Stimulated activated CD8-positive, alpha-beta memory T cell treated with anti-CD3 and anti-CD28 coated beads, Interleukin-4, amount 100 ng/mL, for 48 hours (primary cell): ENCODE data around the gene PPIL6.

Experiments used
- DNase-seq: peaks from one replicate; pipeline ENCODE4 v3.0.0-alpha.2; 2020

Gene PPIL6

GRCh38 chr6:109360281-109360680 is 80.1 kb downstream of the PPIL6 start:
- DNase-seq = no peak

- no peak for DNase-seq
These were observed 81.2 kb downstream of the PPIL6 start for GRCh38 chr6:109359248-109359647.

GRCh38 chr6:109358204-109358603 is 82.2 kb downstream of the PPIL6 start:
- no peak for DNase-seq

GRCh38 chr6:109356237-109356636 is 84.2 kb downstream of the PPIL6 start:
- DNase-seq = no peak

DNA sequence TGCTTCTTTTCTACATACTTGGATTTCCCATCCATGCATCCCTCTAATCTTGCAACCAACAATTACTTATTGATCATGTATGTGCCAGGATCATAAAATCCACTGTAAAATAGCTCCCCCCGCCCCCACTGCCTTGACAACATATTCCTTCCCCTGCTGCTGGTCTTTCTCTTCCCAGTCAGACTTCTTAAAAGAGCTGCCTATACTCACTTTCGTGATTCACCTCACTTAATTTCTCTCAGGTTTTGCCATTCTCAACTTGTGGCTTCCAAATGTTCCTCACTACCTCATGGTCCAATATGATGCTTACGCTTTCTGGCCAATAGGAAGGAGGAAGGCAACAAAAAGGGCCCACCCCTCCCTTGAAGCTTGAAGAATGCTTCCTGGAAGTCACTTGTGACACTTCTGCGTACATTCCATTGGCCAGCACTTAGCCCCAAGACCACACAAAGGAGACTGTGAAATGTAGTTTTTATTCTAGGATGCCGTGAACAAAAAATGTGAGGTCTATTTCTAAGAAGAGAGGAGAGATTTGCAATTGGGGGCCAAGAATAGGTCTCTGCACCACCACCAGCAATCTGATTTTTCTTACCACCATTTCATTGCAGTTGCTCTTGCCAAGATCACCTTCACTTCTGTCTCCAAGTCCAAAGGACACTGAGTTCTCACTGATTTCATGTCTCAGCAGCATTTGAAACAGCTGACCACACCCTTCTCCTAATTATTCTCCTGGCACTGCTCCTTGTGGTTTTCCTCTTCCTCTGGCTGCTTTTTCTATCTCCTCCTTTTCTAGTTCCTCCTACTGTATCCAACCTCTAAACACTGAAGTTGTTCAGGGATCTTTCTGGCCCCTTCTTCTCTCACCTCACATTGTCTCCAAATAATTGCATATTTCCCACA is 88.9 kb downstream of the PPIL6 start:
- no peak for DNase-seq

- DNase-seq = no peak
These were observed 90.9 kb downstream of the PPIL6 start for GRCh38 chr6:109349419-109349987.

GRCh38 chr6:109348226-109348625 is 92.2 kb downstream of the PPIL6 start:
- no peak for DNase-seq

DNA sequence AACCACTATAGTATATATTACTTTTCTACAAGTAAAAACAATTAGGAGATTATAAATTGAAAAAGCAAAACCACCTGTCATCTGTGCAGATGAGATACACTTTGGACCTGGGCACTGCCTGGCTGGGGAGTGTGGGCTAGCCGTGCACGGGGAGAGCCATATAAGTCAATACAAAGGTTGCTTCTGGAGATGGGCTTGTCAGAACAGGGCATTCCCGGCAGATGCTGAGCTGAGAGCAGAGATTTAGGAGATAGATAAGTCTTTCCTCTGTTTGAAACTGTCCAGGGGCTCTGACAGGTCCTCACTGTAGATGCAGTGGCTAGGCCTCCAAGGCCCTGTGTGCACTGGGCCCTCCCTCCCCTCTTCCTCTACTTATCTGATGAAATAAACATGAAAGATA is 92.6 kb downstream of the PPIL6 start:
- no peak for DNase-seq

GRCh38 chr6:109345986-109346385 is 94.4 kb downstream of the PPIL6 start:
- DNase-seq = no peak

DNA sequence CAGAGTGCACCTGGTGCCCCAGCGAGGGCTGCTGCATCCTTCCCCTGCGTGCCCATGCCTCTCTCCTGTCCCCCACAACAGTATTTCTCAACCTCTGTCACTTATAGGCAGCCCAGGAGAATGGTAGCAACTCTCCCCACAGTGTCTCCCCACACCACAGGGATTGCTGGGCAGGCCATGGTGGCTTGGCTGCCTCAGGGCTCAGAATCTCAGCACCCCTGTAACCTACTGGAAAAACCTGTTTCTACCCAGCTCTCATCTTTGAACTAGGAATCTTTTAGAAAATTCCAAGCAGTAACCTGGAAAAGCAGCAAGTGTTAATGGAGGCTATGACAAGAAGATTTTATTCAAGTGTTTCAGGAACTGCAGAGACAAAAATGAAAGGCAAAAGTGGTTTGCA is 96.2 kb downstream of the PPIL6 start:
- no peak for DNase-seq

GRCh38 chr6:109343518-109343917 is 96.9 kb downstream of the PPIL6 start:
- no peak for DNase-seq

GRCh38 chr6:109342911-109343310 is 97.5 kb downstream of the PPIL6 start:
- no peak for DNase-seq

DNA sequence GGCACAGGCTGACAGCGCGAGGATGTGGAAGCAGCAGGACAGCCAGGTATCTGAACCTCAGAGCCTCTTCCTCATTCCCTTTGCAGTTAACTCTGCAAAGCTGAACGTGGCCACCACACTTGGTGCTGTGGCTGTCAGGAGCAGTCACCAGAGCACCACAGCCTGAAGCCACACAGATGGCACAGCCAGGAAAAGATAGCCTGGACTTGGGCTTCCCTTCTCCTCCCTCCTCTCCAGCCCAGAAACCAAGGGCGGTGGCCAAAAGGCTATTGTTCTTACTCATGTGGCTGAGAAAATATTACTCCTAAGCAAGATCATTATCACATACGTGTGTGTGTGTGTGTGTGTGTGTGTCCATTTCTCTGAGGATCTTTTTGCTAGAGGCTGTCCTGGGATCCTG is 97.9 kb downstream of the PPIL6 start:
- DNase-seq = no peak

DNA sequence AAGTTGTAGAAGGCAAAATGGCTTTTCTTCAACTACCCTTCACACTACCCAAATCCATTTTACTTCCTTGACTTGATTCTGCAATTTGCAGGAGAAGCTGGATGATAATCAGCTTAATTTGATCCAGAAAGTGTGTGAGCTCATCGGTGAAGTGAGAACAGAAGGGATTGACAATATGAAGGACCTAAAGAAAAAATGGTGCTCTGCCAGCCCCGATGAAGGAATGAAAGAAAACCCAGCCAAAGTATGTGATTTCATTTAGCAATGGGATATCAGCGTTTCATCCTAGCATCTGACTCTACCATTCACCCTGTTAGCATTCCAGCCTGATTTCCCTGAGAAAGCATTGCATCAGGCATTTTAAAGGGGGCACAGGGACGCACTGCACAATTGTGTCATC is 99.6 kb downstream of the PPIL6 start:
- no peak for DNase-seq
